HG03039 (cell line): ENCODE data around the gene ACOXL.

ENCODE experiments used
- ATAC-seq: cut with Tn5 transposase; IDR thresholded peaks from one replicate; pipeline ENCODE4 v1.9.1; 2021; ENCODE audit warnings: mild to moderate bottlenecking, moderate library complexity; ENCODE audit not compliant: unreplicated experiment

ACOXL gene

GRCh38 chr2:110993557-110994231 lies 261.3 kb downstream of the ACOXL start:
- no peak for ATAC-seq

- ATAC-seq: no peak
These were observed 262.0 kb downstream of the ACOXL start for GRCh38 chr2:110994250-110994961.

- no peak for ATAC-seq
These were observed 263.5 kb downstream of the ACOXL start for GRCh38 chr2:110995911-110996310.

- ATAC-seq: no peak
These were observed 265.1 kb downstream of the ACOXL start for GRCh38 chr2:110997331-110998045.

- no peak for ATAC-seq
These were observed 265.9 kb downstream of the ACOXL start for GRCh38 chr2:110998311-110998710.

GRCh38 chr2:110999626-111000025 lies 267.3 kb downstream of the ACOXL start:
- no peak for ATAC-seq

GRCh38 chr2:111005307-111005706 lies 272.9 kb downstream of the ACOXL start:
- ATAC-seq: no peak

- no peak for ATAC-seq
These were observed 273.4 kb downstream of the ACOXL start for GRCh38 chr2:111005821-111006220.

- no peak for ATAC-seq
These were observed 275.6 kb downstream of the ACOXL start for GRCh38 chr2:111007757-111008688.

GRCh38 chr2:111011218-111011617 lies 278.8 kb downstream of the ACOXL start:
- ATAC-seq: no peak

- ATAC-seq: no peak
These were observed 283.1 kb downstream of the ACOXL start for GRCh38 chr2:111015283-111015995.

- no peak for ATAC-seq
These were observed 284.8 kb downstream of the ACOXL start for GRCh38 chr2:111017034-111017622.

- ATAC-seq: no peak
These were observed 285.5 kb downstream of the ACOXL start for GRCh38 chr2:111017909-111018308.

GRCh38 chr2:111019381-111019780 lies 287.0 kb downstream of the ACOXL start:
- ATAC-seq: no peak

- ATAC-seq: no peak
These were observed 290.3 kb downstream of the ACOXL start for GRCh38 chr2:111022633-111023032.

- ATAC-seq: no peak
These were observed 292.1 kb downstream of the ACOXL start for GRCh38 chr2:111024496-111024895.

- no peak for ATAC-seq
These were observed 292.9 kb downstream of the ACOXL start for GRCh38 chr2:111025288-111025687.

GRCh38 chr2:111028720-111029119 lies 296.3 kb downstream of the ACOXL start:
- ATAC-seq: no peak

GRCh38 chr2:111029181-111029927 lies 297.0 kb downstream of the ACOXL start:
- ATAC-seq: no peak
